Stimulated activated naive CD8-positive, alpha-beta T cell treated with anti-CD3 and anti-CD28 coated beads, Interleukin-15, Interleukin-2, amounts not matched to agents 100 ng/mL and 50 ng/mL, for 24 hours (primary cell): ENCODE measurements around the gene TEX19.
A peak's percentile ranks its signal among the peaks of the same experiment; 100 is the strongest.

Experiments used
- H3K27ac Mint-ChIP-seq: one replicate; pipeline ENCODE4 v1.8.0; 2021; ENCODE audit warnings: mild to moderate bottlenecking, mixed read lengths
- H3K27me3 Mint-ChIP-seq: one replicate; pipeline ENCODE4 v1.8.0; 2021; ENCODE audit warnings: mixed read lengths
- H3K36me3 Mint-ChIP-seq: one replicate; pipeline ENCODE4 v1.8.0; 2021; ENCODE audit warnings: low read depth, mixed read lengths
- H3K4me1 Mint-ChIP-seq: one replicate; pipeline ENCODE4 v1.8.0; 2021; ENCODE audit warnings: low read depth, mixed read lengths
- H3K4me3 Mint-ChIP-seq: one replicate; pipeline ENCODE4 v1.8.0; 2021; ENCODE audit warnings: mild to moderate bottlenecking, mixed read lengths
- H3K9me3 Mint-ChIP-seq: one replicate; pipeline ENCODE4 v1.8.0; 2021; ENCODE audit warnings: mixed read lengths

TEX19 gene

DNA sequence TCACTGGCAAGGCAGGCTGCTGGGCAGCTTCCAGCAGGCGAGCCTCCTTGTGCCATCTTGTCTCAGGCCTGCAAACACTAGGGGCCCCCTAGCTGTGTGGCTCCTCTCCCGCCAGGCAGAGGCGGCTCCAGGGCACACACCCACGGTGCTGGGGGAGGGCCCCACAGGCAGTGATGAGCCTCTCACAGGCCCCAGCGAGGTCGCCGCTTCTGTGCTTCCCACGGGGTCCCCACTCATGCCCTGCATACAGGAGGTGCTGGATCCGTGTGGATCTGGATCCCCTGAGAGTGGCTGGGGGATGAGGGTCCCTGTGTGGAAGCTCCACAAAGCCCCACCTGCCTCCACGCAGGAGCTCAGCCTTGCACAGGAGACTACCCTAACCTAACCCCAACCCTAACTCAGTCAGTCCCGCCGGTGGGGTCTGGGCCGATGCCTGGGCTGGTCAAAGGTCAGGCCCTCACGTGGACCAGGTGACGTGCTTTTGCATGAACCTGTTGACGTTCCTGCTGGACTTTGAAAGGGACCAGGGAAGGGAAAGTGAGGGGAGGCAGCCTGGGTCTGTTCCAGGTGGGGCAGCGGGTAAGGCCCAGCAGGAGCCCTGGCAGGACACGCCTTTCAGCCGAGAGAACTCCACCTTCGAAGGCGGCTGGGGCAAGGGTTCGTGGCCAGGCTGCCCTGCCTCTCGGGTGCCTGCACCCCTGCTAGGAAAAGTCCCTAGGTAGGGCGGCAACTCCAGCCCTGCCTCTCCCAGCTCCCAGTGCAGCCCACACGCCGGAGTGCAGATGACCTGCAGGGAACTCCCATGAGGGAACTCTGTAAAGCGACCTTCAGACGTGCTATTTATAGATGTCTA is 30.7 kb upstream of the TEX19 start:
- Mint-ChIP-seq H3K27ac (no peak overlapping the region), H3K9me3 (no peaks in the 10 kb centered on the region), H3K4me1 (peaks cover 19% of the 10 kb centered on the region), H3K36me3 (no peaks in the 10 kb centered on the region), H3K4me3 (no peak overlapping the region), H3K27me3 (peaks cover 5% of the 10 kb centered on the region)

DNA sequence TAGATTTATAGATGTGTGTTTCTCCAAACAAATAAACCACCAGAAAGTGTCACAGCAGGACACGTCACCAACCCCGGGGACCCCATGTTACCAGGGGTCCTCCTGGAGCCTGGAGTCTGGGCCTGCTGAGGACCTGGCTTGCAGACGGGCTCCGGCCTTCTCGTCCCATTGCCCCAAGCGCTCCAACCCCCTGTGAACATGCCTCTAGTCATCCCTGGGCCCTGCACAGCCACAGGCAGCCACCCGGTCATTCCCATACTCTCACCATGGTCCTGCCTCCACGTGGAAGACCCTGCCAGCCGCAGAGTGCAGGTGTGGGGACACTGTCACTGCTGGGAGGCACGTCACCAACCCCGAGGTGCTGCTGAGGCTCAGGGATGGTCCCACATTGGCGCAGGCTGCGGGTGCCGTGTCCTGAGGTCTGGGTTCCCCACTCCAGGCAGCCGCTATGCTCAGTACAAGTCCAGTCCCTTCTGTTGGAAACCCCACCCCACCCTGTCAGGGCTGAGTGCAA is 30.0 kb upstream of the TEX19 start:
- Mint-ChIP-seq H3K27me3 (peaks cover 5% of the 10 kb centered on the region), H3K27ac (no peak overlapping the region), H3K36me3 (no peaks in the 10 kb centered on the region), H3K4me1 (peaks cover 19% of the 10 kb centered on the region), H3K9me3 (no peaks in the 10 kb centered on the region), H3K4me3 (no peak overlapping the region)

DNA sequence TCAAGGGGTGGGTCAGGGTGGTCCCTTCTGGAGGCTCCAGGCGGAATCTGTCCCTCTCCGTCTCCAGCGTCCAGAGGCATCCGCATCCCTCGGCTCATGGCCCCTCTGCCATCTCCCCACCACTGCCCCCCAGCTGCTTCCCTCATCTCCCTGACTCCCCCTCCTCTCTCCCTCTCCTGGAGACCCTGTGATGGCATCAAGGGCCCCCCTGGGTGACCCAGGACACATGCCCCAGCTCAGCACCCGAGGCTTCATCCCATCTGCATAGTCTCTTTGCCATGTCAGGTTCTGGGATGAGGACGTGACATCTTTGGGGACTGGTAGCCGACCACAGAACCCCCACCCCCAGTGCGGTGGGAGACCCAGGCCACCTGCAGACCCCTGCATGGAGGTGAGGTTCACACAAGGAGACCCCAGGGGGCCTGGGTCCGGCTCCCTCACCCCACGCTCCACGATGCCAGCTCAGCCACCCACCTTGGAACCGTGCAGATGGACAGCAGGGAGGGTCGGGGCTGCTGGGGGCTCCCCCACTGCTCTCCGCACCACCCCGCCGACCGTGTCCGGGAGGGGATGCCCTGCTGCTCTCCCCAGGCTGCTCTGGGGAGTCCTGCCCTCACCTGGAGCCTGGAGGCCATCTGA is 29.2 kb upstream of the TEX19 start:
- no peak overlapping the region for H3K27ac Mint-ChIP-seq
- no peaks in the 10 kb centered on the region for H3K36me3 Mint-ChIP-seq
- H3K4me3 Mint-ChIP-seq = no peak overlapping the region
- H3K4me1 Mint-ChIP-seq = peaks cover 21% of the 10 kb centered on the region
- peaks cover 5% of the 10 kb centered on the region for H3K27me3 Mint-ChIP-seq
- no peaks in the 10 kb centered on the region for H3K9me3 Mint-ChIP-seq

DNA sequence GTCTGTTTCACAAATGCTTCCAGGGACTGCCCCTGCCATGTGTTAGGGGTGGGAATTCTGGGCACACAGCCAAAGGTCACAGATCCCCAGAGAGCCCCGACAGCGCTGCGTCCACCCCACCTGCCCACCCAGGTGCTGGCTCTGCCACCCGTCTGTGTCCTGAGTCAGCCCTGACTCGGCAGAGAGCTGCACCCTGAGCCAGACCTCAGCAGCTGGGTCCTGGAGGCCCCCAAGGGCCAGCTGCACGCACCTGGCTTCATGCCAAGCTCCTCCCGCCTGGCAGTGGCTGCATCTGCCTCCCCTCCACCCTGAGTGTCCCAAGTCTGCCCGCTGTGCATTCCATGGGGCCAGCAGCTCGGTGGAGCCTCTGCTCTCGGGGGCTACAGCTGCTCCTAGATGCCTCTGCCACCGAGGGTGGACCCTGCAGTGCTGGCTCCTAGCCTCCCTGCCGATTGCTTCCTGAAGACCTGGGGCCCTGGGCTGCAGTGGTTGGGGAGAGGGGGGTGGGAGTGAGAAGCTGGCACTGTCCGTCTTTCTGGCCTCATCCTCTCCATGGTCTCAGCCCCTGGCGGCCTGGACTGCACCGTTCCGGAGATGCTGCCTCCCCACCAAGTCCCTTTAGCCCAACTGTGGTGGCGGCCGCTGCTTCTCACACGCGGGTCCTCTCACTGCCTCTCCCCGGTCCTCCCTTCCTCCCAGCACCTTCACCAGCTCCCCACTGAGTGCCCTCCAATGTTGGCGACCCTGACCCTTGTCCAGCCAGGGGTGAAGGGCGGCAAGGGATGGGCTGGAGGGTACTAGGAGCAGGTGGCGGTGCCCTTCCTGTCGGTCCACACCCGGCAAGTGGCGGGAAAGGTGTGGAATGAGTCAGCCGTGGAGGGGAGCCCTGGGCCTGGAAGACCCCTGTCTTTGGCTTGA is 28.5 kb upstream of the TEX19 start:
- Mint-ChIP-seq H3K36me3 (no peaks in the 10 kb centered on the region), H3K27ac (no peak overlapping the region), H3K9me3 (no peaks in the 10 kb centered on the region), H3K4me1 (peaks cover 26% of the 10 kb centered on the region), H3K27me3 (peaks cover 5% of the 10 kb centered on the region), H3K4me3 (no peak overlapping the region)

DNA sequence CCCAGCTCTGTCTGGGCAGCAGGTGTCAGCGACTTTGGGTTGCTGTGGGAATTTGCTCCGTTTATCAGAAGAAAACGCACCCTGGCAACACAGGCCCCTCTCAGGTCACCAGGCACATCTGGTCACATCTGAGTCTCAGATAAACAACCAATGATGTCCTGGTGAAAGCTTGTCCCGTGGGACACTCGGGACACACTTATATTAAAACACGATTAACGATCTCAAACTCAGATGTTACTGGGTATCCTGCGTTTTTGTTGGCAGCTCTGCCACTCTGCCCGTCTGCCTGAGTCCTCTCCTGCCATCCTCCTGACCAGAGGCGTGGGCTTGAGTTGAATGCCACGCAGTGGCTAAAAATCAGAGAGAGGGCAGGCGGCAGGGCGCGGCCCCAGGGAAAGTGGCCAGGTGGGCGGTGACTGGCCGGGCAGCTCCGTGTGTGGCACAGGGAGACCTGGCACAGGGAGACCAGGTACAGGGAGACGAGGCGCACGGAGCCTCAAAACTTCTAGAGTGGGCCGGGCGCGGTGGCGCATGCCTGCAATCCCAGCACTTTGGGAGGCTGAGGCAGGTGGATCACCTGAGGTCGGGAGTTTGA is 27.6 kb upstream of the TEX19 start:
- Mint-ChIP-seq H3K27me3 (peaks cover 5% of the 10 kb centered on the region), H3K4me3 (no peak overlapping the region), H3K4me1 (peaks cover 31% of the 10 kb centered on the region), H3K27ac (no peak overlapping the region), H3K36me3 (no peaks in the 10 kb centered on the region), H3K9me3 (no peaks in the 10 kb centered on the region)

DNA sequence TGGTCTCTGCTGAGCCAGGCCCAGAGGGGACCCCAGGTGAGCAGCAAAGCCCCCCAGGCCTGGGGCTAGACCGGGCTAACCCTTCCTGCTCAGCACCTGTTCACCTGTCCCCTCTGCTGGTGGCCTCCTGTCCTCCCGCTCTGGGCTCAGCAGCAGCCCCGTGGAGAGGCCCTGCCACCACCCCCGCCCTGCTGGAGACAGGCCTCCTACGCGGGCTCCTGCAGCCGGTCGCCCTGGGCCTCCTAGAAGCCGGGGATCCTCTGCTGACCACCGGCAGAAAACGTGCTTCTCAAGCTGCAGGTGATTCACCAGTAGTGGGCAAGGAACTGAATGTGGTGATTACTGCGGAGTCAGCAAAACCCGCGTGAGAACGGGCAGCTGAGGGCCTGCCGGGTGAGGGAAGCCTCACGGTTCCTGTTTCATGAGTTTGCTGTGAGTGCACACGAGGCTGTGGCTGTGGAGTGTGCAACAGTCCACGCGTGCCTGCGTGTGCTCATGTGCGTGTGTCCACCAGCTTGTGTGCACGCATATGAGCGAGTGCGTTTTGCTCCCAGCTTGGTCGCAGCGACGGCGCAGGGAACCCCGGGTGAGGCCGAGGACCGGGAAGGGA is 26.3 kb upstream of the TEX19 start:
- Mint-ChIP-seq H3K4me1 (peaks cover 31% of the 10 kb centered on the region), H3K27me3 (peaks cover 5% of the 10 kb centered on the region), H3K27ac (no peak overlapping the region)

DNA sequence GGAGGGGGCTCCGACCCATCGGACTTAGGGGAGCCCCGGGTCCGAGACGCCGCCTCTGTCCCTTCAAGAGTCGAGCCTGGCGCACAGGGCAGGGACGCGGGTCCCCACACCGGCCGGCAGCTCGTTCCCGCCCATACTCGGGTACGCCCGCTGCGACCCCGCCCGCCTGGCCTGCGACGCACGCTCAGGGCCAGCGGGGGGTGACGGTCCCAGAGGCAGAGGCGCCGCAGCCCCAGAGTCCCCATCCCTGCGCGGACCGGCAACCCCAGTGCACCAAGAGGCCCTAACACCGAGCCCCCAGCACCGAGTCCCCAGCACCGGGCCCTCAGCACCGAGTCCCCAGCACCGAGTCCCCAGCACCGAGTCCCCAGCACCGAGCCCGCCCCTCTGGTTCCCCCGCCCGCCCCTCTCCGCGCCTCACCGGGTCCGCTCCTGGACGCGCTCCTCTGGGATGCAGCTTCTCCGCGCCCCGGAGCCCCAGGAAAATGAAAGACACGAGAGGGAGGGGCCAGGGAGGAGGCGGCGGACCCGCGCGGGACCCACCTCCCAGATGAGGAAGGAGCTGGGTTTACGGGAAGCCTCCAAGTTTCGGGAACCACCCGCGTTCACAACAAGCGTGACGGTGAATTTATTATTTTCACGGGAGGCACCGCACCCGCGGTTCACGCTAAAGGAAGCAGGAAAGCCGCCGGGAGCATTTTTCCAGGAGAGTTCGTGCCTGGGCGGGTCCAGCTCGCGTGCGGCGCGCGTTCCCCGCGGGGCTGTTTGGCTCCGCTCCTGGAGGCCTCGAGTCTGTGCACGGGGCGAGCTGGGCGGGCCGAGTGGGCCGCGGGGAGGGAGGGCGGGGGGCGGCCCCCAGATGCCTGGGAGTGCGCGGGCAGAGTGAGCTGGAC is 25.5 kb upstream of the TEX19 start, which contains the start of gene SECTM1:
TSS of gene SECTM1 (minus strand) at position 488 of the 893 bp plus-strand sequence. CDS start 6,526 bp downstream, outside the sequence.
- H3K4me3 Mint-ChIP-seq = peak within 1 kb of the TSS; percentile 79
- H3K9me3 Mint-ChIP-seq = no peaks in the 10 kb centered on the region
- H3K27ac Mint-ChIP-seq = no peak within 1 kb of the TSS
- H3K36me3 Mint-ChIP-seq = no peaks in the 10 kb centered on the region
- peaks cover 31% of the 10 kb centered on the region for H3K4me1 Mint-ChIP-seq
- H3K27me3 Mint-ChIP-seq = peaks cover 5% of the 10 kb centered on the region

More for the DNA sequence above, 26.3 kb upstream of the TEX19 start:
- Mint-ChIP-seq H3K4me3 (peak overlapping the region; percentile 77), H3K36me3 (no peaks in the 10 kb centered on the region), H3K9me3 (no peaks in the 10 kb centered on the region)

DNA sequence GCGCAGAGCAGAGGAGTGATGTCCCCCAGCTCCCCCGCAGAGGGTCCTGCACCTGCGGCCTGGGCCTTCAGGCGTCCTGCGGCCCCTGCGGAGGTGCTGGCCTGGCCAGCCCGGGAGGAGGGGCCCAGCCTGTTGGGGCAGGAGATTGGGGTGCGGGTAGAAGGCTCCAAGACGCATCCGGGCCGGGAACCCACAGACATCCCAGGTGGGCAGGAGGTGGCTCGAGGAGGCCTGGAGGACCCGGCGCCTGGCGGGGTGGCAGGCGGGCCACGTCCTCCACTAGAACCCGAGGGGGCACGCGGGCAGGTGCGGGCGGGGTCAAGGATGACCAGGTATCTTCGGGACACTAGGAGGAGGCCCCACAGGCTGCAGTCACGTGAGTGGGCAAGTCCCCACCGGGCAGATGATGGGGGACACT is 24.8 kb upstream of the TEX19 start:
- no peak overlapping the region for H3K27ac Mint-ChIP-seq
- H3K4me1 Mint-ChIP-seq = peaks cover 38% of the 10 kb centered on the region
- no peaks in the 10 kb centered on the region for H3K9me3 Mint-ChIP-seq
- peak overlapping the region; percentile 79 for H3K4me3 Mint-ChIP-seq
- no peaks in the 10 kb centered on the region for H3K36me3 Mint-ChIP-seq
- peaks cover 5% of the 10 kb centered on the region for H3K27me3 Mint-ChIP-seq

DNA sequence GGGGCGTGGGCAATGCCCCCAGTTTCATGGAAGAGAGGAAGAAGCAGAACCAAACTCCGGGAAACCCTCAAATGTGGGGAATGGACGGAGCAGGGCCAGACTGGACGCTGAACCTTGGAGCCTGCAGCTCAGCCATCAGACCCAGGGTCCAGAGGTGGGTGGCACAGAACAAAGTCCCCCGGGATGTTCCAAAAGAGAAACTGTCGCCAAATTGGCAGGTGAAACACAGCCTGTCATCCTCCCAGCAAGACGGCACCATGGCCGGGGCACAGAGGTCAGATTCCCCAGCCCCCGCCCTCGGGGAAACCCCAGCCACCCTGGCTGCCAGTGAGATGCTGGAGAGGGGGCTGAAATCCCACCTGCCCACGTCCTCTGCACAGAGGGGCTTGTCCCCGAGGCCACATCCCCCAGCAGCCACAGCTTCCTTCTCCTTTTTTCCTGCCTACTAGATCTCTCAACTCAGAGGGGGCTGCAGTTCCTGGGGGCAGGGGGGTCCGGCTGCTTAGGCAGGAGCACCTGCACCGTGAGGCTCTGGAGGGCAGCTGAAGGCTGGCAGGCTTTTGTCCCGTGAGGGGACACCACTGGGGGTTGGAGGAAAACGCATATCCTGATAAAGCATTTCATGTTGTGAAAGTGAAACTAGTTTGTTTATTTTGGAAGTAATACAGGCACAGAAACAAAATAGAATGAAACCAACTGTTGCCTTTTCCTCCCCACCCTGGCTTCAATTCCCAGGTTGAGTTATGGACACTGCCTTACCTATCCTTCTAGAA is 24.2 kb upstream of the TEX19 start:
- Mint-ChIP-seq H3K4me1 (peaks cover 40% of the 10 kb centered on the region), H3K36me3 (no peaks in the 10 kb centered on the region), H3K9me3 (no peaks in the 10 kb centered on the region), H3K4me3 (peak overlapping the region; percentile 79), H3K27ac (peak overlapping the region; percentile 81), H3K27me3 (peaks cover 5% of the 10 kb centered on the region)

DNA sequence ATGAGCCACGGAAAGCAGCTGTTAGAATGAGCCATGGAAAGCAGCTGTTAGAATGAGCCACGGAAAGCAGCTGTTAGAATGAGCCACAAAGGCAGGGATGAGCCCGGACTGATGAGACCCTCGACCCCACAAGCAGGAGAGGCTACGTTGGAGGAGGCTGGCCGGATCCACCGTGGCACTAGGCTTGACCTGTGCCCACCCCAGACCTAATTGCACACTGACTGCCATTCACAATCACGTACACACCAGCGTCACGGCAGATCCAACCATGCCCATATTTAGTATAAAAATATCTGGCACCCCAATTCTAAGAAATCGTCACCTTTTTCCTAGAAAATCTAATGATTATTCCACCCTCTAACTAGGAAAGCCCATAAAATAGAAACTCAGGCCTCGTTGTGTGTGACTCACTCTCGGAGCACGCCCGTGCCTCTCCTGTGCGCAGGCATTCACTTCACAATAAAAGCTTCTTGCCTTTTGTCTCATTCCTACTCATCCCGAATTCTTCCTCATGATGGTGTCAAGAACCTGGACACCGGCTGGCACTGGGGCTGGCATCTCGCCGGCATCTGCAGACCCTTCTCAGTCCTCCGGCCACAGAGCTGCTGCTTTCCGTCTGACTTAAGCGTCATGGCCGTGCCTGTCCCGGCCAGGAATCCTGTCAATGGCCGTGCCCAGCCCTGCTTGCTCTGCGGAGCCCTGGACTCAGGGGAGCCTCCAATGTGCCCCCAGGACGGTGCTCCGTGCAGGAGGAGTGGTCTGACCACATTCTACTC is 20.0 kb upstream of the TEX19 start:
- Mint-ChIP-seq H3K36me3 (no peaks in the 10 kb centered on the region), H3K4me1 (peaks cover 28% of the 10 kb centered on the region), H3K27me3 (no peaks in the 10 kb centered on the region), H3K27ac (no peak overlapping the region), H3K4me3 (no peak overlapping the region), H3K9me3 (no peaks in the 10 kb centered on the region)

DNA sequence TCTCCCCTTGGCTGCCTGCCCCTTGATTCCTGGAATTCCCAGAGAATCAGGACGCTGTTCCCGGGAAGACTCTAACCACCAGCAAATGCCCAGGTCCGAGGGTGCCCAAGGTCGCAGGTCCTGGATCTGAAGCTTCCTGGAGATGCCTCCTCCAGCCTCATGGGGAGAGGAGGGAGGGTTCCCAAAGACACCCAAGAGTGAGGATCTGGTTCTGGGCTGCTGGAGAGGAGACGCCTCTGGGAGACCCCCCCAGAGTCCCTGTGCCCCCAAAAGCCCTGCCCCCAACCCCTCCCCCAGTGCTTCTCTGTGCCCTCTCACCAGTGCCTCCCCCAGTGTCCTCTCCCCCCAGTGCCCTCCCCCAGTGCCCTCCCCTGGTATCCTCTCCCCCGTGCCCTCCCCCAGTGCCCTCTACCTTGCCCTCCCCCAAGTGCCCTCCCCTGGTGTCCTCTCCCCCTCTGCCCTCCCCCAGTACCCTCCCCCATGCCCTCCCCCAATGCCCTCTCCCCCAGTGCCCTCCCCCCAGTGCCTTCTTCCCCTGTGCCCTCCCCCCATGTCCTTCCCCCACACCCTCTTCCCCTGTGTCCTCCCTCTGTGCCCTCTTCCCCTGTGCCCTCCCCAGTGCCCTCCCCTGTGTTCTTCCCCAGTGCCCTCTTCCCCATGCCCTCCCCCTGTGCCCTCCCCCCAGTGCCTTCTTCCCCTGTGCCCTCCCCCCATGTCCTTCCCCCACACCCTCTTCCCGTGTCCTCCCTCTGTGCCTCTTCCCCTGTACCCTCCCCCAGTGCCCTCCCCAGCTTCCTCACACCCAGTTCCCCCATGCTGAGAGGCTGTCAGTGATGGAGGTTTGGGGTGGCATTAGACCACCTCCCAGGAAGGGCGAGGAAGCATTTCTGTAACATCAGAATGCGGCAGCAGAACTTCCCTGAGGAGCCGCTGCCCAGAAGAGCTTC is 19.1 kb upstream of the TEX19 start:
- no peaks in the 10 kb centered on the region for H3K36me3 Mint-ChIP-seq
- no peaks in the 10 kb centered on the region for H3K27me3 Mint-ChIP-seq
- H3K4me3 Mint-ChIP-seq = no peak overlapping the region
- H3K27ac Mint-ChIP-seq = no peak overlapping the region
- H3K9me3 Mint-ChIP-seq = no peaks in the 10 kb centered on the region
- peaks cover 21% of the 10 kb centered on the region for H3K4me1 Mint-ChIP-seq
